Endothelial cell of umbilical vein (primary cell): Measurements from ENCODE around the gene ARL5C. TPM values are rescaled to one million over a fixed set of nuclear protein-coding genes. Genes with fewer than 3 reads are reported as not detected.

Experiments used
- BruUV-seq: library from RNA; stranded (reverse); fragments of 400-500 nt; replicated peaks from 2 replicates; lab custom pipeline; 2021; lab: Mats Ljungman, UMichigan
- CTCF ChIA-PET: fragments of 300-600, 350-600 bp; sonication (Branson Sonifier 250); formaldehyde crosslinking; loops from one replicate; lab custom pipeline; 2021; ENCODE audit warnings: antibody characterized with exemption, inconsistent platforms; lab: Charles Lee
- POLR2A ChIA-PET: fragments of 300-600, 350-600 bp; sonication (Branson Sonifier 250); formaldehyde crosslinking; loops from one replicate; lab custom pipeline; 2021; ENCODE audit warnings: antibody characterized with exemption, inconsistent platforms; lab: Charles Lee
- DNase-seq: peaks from one replicate; pipeline ENCODE4 v3.0.0-alpha.2; 2011; ENCODE audit warnings: low read depth, low spot score
- FAIRE-seq: peaks from 2 replicates; lab custom pipeline; 2011; peaks lifted over from hg19 to GRCh38; lab: Jason Lieb, UNC
- H2AFZ ChIP-seq: 2 replicates; pipeline ENCODE4 v1.6.0; 2012; ENCODE audit warnings: low read depth, low read length, control low read depth, inconsistent platforms
- H3K27ac ChIP-seq: 2 replicates; pipeline ENCODE4 v1.5.1; 2011; ENCODE audit warnings: low read depth, mild to moderate bottlenecking, control low read depth, low read length, moderate library complexity; ENCODE audit not compliant: insufficient read depth
- H3K27me3 ChIP-seq, 2 experiments: 2 replicates each; pipeline versions ENCODE4 v1.6.0 to v1.6.1; 2011; ENCODE audit warnings: low read length in 2 of 2, mixed read lengths in 1 of 2; ENCODE audit not compliant: control insufficient read depth in 2 of 2, insufficient read depth in 2 of 2
- H3K36me3 ChIP-seq, 2 experiments: 2 replicates in 1 of 2; 3 replicates in 1 of 2; pipeline ENCODE4 v1.5.1; 2011; ENCODE audit warnings: low read length in 2 of 2, mild to moderate bottlenecking in 1 of 2, moderate library complexity in 1 of 2; ENCODE audit not compliant: control insufficient read depth in 2 of 2, insufficient read depth in 2 of 2; ENCODE audit errors: extremely low read depth in 1 of 2
- H3K4me1 ChIP-seq: 3 replicates; pipeline ENCODE4 v1.5.1; 2011; ENCODE audit warnings: mild to moderate bottlenecking, low read length; ENCODE audit not compliant: control insufficient read depth, insufficient read depth; ENCODE audit errors: extremely low read depth
- H3K4me2 ChIP-seq: 2 replicates; pipeline ENCODE4 v1.6.1; 2011; ENCODE audit warnings: low read length, control low read depth, mixed read lengths; ENCODE audit not compliant: insufficient read depth
- H3K4me3 ChIP-seq, 3 experiments: fragments of 200-600 bp in 1 of 3; sonication (generic), shearing (Covaris generic) in 1 of 3; replicated peaks in 1 of 3; 2 replicates each; pipeline ENCODE4 v1.5.1; 2011 to 2016; ENCODE audit warnings: control low read depth in 3 of 3, low read length in 3 of 3, mild to moderate bottlenecking in 2 of 3, inconsistent platforms in 1 of 3, low read depth in 1 of 3, moderate library complexity in 1 of 3; ENCODE audit not compliant: insufficient read depth in 1 of 3
- H3K79me2 ChIP-seq: 2 replicates; pipeline ENCODE4 v1.6.0; 2012; ENCODE audit warnings: low read length, inconsistent platforms; ENCODE audit not compliant: control insufficient read depth, insufficient read depth
- H3K9ac ChIP-seq: replicated peaks from 2 replicates; pipeline ENCODE3; 2011; ENCODE audit warnings: low read length, control low read depth; ENCODE audit not compliant: insufficient read depth; ENCODE audit errors: extremely low read depth
- H3K9me1 ChIP-seq: replicated peaks from 3 replicates; pipeline ENCODE4 v1.6.0; 2011; ENCODE audit warnings: mild to moderate bottlenecking, low read length; ENCODE audit not compliant: control insufficient read depth, insufficient read depth; ENCODE audit errors: extremely low read depth
- H3K9me3 ChIP-seq: replicated peaks from 2 replicates; pipeline ENCODE4 v1.5.1; 2012; ENCODE audit warnings: low read length, inconsistent platforms; ENCODE audit not compliant: control insufficient read depth, insufficient read depth
- H4K20me1 ChIP-seq: replicated peaks from 2 replicates; pipeline ENCODE3; 2011; ENCODE audit warnings: mild to moderate bottlenecking, low read length; ENCODE audit not compliant: control insufficient read depth, insufficient read depth; ENCODE audit errors: extremely low read depth
- FOS ChIP-seq: IDR thresholded peaks from 2 replicates; pipeline ENCODE4 v1.6.1; 2011; ENCODE audit warnings: mild to moderate bottlenecking, low read length, moderate library complexity, borderline replicate concordance; ENCODE audit not compliant: insufficient read depth
- GATA2 ChIP-seq: IDR thresholded peaks from 2 replicates; pipeline ENCODE4 v1.7.0; 2011; ENCODE audit warnings: low read depth, mild to moderate bottlenecking, moderate library complexity, mixed read lengths, low read length; ENCODE audit not compliant: insufficient read length, insufficient read depth
- JUN ChIP-seq: IDR thresholded peaks from 2 replicates; pipeline ENCODE4 v1.6.1; 2011; ENCODE audit warnings: borderline replicate concordance, low read depth; ENCODE audit not compliant: insufficient read length, insufficient read depth
- MAX ChIP-seq: IDR thresholded peaks from 2 replicates; pipeline ENCODE4 v1.6.1; 2011; ENCODE audit not compliant: insufficient read depth, insufficient read length
- MYC ChIP-seq: IDR thresholded peaks from one replicate; pipeline ENCODE4 v1.6.1; 2011; ENCODE audit warnings: mild to moderate bottlenecking, low read depth, low read length
- POLR2A ChIP-seq: IDR thresholded peaks from 2 replicates; pipeline ENCODE4 v1.6.1; 2012; ENCODE audit warnings: low read depth, mild to moderate bottlenecking, control low read depth, low read length
- POLR2AphosphoS5 ChIP-seq: IDR thresholded peaks from 2 replicates; pipeline ENCODE4 v1.6.1; 2012; ENCODE audit warnings: low read depth, mild to moderate bottlenecking, control low read depth, low read length, moderate library complexity; ENCODE audit not compliant: insufficient read depth
- dilution Hi-C: fragments of 300-500 bp; cut with MboI; formaldehyde crosslinking; loops from one replicate; pipeline ENCODE4 v1.15.0; 2019; ENCODE audit warnings: low sequenced_read_pairs; ENCODE audit not compliant: extremely low pct_ligation_motif_present
- intact Hi-C: fragments of 100-400 bp; cut with micrococcal nuclease; formaldehyde crosslinking; loops from one replicate; pipeline ENCODE4 v1.10.0; 2022
- polyA plus RNA-seq, 4 experiments: library from polyadenylated mRNA; depleted of rRNA in 3 of 4; stranded (reverse) in 3 of 4; unstranded in 1 of 4; fragments of >200 nt; gene quantifications; 2 replicates each; pipeline versions ENCODE4 v1.2.1 to v1.2.3, GENCODE V29; 2011 to 2012; ENCODE audit warnings: missing spikeins in 1 of 4
- total RNA-seq: library from RNA; stranded (reverse); gene quantifications from 2 replicates; pipeline ENCODE4 v1.2.3, GENCODE V29; 2021
- TF ChIP-seq, protein P1 (sequence below), 2 donors: IDR thresholded peaks; 1 replicate in 1 of 2; 2 replicates in 1 of 2; pipeline ENCODE4 v1.5.1; 2011; ENCODE audit warnings: low read length in 2 of 2, mild to moderate bottlenecking in 2 of 2, moderate library complexity in 2 of 2, control low read depth in 1 of 2, inconsistent platforms in 1 of 2, low read depth in 1 of 2; ENCODE audit not compliant: insufficient read depth in 1 of 2; ENCODE audit errors: extremely low read depth in 1 of 2

Gene ARL5C
- total and polyA plus RNA-seq, 2 donors (not counting 3 experiments of a cell fraction or from before 2014, with no cell fraction given), result not detected

DNA sequence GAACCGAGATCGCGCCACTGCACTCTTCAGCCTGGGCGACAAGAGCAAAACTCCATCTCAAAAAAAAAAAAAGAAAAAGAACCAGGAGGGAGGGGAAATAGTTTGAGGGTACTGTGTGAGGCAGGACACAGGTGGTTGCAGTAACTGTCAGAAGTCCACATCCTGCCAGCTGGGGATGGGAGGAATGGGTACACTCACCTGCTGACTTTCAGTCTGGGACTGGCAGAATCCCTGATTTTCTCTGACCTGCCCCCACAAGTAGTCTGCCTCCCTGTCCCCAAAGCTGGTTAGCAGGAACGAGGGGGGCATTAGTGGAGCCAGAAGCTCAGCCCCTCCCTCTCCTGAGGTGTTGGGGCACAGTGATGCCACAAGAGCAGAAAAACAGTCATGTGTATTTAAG lies 7.1 kb upstream of the ARL5C start:
- Histone ChIP-seq H3K4me3 (no peak overlapping the region), H3K9me3 (no peaks in the 10 kb centered on the region), H3K9ac (no peak overlapping the region), H3K4me2 (no peak overlapping the region), H3K27ac (no peak overlapping the region), H3K9me1 (no peaks in the 10 kb centered on the region), H3K27me3 (no peaks in the 10 kb centered on the region), H3K36me3 (peaks cover 5 to 6% of the 10 kb centered on the region in 2 experiments), H3K79me2 (no peaks in the 10 kb centered on the region), H3K4me1 (peaks cover 6% of the 10 kb centered on the region), H2AFZ (no peak overlapping the region), H4K20me1 (no peaks in the 10 kb centered on the region)
- DNase-seq (no peak), FAIRE-seq (no peak)
- dilution Hi-C loops, result no loop called here
- ChIA-PET POLR2A (no interaction called here), CTCF (interaction anchor here (1.1 to 11.0 kb wide), 5 partner anchors 8 to 189 kb away, joined by 3 to 130 read pairs (median 38); partner anchors contain the start of genes ARL5C and PLXDC1)
- TF ChIP-seq FOS, result no peak
- no peak for TF ChIP-seq MAX
- TF ChIP-seq, protein P1, sequence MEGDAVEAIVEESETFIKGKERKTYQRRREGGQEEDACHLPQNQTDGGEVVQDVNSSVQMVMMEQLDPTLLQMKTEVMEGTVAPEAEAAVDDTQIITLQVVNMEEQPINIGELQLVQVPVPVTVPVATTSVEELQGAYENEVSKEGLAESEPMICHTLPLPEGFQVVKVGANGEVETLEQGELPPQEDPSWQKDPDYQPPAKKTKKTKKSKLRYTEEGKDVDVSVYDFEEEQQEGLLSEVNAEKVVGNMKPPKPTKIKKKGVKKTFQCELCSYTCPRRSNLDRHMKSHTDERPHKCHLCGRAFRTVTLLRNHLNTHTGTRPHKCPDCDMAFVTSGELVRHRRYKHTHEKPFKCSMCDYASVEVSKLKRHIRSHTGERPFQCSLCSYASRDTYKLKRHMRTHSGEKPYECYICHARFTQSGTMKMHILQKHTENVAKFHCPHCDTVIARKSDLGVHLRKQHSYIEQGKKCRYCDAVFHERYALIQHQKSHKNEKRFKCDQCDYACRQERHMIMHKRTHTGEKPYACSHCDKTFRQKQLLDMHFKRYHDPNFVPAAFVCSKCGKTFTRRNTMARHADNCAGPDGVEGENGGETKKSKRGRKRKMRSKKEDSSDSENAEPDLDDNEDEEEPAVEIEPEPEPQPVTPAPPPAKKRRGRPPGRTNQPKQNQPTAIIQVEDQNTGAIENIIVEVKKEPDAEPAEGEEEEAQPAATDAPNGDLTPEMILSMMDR (IDR thresholded peaks at IDR 0.05; ENCODE audit: extremely low read depth in 1 of 2, insufficient read depth in 1 of 2, low read depth in 1 of 2, low read length in 2 of 2), result no peak
- no peak for TF ChIP-seq JUN
- no peak for TF ChIP-seq POLR2AphosphoS5
- no peak for TF ChIP-seq GATA2
- no peak for TF ChIP-seq POLR2A
- TF ChIP-seq MYC, result no peak
- intact Hi-C loops, result no loop called here
- no TSS peak for BruUV-seq
